GM23338 (cell line): ENCODE results near the gene RIN3. TPM values are rescaled to one million over a fixed set of nuclear protein-coding genes. Genes with fewer than 3 reads are reported as not detected.
A peak's percentile ranks its signal among the peaks of the same experiment; 100 is the strongest.

Experiments
- ATAC-seq: fragments of 200-7000 bp; cut with Tn5 transposase; 3 replicates; pipeline ENCODE4 v1.9.1; 2020
- DNase-seq: peaks from one replicate; pipeline ENCODE4 v3.0.0-alpha.2; 2015; ENCODE audit warnings: low spot score
- H2AFZ ChIP-seq: fragments of 200-600 bp; sonication (generic); 2 replicates; pipeline ENCODE4 v1.8.0; 2016; ENCODE audit warnings: antibody characterized with exemption, mild to moderate bottlenecking, moderate library complexity
- H3F3A ChIP-seq: fragments of 200-600 bp; sonication (generic); replicated peaks from 2 replicates; pipeline ENCODE4 v1.8.0; 2017; ENCODE audit warnings: antibody characterized with exemption, mixed run types, low read depth
- H3K27ac ChIP-seq: fragments of 200-600 bp; sonication (generic); 2 replicates; pipeline ENCODE4 v1.6.1; 2016; ENCODE audit warnings: low read depth
- H3K27me3 ChIP-seq: fragments of 200-600 bp; sonication (generic); 2 replicates; pipeline ENCODE4 v1.8.0; 2016; ENCODE audit warnings: mild to moderate bottlenecking, mixed run types, moderate library complexity; ENCODE audit not compliant: insufficient read depth
- H3K36me3 ChIP-seq: fragments of 200-600 bp; sonication (generic); 2 replicates; pipeline ENCODE4 v1.8.0; 2016; ENCODE audit warnings: mild to moderate bottlenecking; ENCODE audit not compliant: insufficient read depth
- H3K4me1 ChIP-seq: fragments of 200-600 bp; sonication (generic); 2 replicates; pipeline ENCODE4 v1.8.0; 2016; ENCODE audit warnings: mild to moderate bottlenecking, moderate library complexity; ENCODE audit not compliant: insufficient read depth
- H3K4me2 ChIP-seq: fragments of 200-600 bp; sonication (generic); 2 replicates; pipeline ENCODE4 v1.7.1; 2017; ENCODE audit warnings: mixed run types
- H3K4me3 ChIP-seq: fragments of 200-600 bp; sonication (generic); 2 replicates; pipeline ENCODE4 v1.6.1; 2016; ENCODE audit warnings: mixed run types
- H3K79me2 ChIP-seq: fragments of 200-600 bp; sonication (generic); replicated peaks from 2 replicates; pipeline ENCODE4 v1.8.0; 2017; ENCODE audit warnings: mild to moderate bottlenecking; ENCODE audit not compliant: insufficient read depth
- H3K9me2 ChIP-seq: fragments of 200-600 bp; sonication (generic); 2 replicates; pipeline ENCODE4 v1.8.0; 2017; ENCODE audit not compliant: insufficient read depth
- H4K20me1 ChIP-seq: fragments of 200-600 bp; sonication (generic); replicated peaks from 2 replicates; pipeline ENCODE4 v1.8.0; 2017; ENCODE audit warnings: mild to moderate bottlenecking; ENCODE audit not compliant: insufficient read depth
- H3K27ac Mint-ChIP-seq: 2 replicates; pipeline ENCODE4 v1.8.0; 2020; ENCODE audit warnings: inconsistent platforms, mild to moderate bottlenecking, moderate library complexity, mixed read lengths
- H3K27me3 Mint-ChIP-seq: 3 replicates; pipeline ENCODE4 v1.8.0; 2022; ENCODE audit warnings: low read depth, mild to moderate bottlenecking, moderate library complexity, mixed read lengths, inconsistent platforms; ENCODE audit not compliant: insufficient read depth, poor library complexity
- H3K36me3 Mint-ChIP-seq: 3 replicates; pipeline ENCODE4 v1.8.0; 2021; ENCODE audit warnings: low read depth, mild to moderate bottlenecking, inconsistent platforms, moderate library complexity, mixed read lengths
- H3K4me1 Mint-ChIP-seq: 3 replicates; pipeline ENCODE4 v1.8.0; 2020; ENCODE audit warnings: mild to moderate bottlenecking, inconsistent platforms, mixed read lengths
- H3K4me3 Mint-ChIP-seq: 3 replicates; pipeline ENCODE4 v1.8.0; 2021; ENCODE audit warnings: moderate library complexity, mild to moderate bottlenecking, inconsistent platforms, mixed read lengths
- H3K9me3 Mint-ChIP-seq: 3 replicates; pipeline ENCODE4 v1.8.0; 2020; ENCODE audit warnings: moderate library complexity, mild to moderate bottlenecking, inconsistent platforms, mixed read lengths
- CREB1 ChIP-seq: fragments of 250-450 bp; sonication (Bioruptor Pico); IDR thresholded peaks from 2 replicates; pipeline ENCODE4 v1.5.0; 2020; ENCODE audit warnings: low read depth, mild to moderate bottlenecking, moderate library complexity
- EZH2 ChIP-seq: fragments of 200-600 bp; sonication (generic); IDR thresholded peaks from one replicate; pipeline ENCODE4 v1.8.0; 2017; ENCODE audit warnings: antibody characterized with exemption, mild to moderate bottlenecking, low read depth; ENCODE audit not compliant: unreplicated experiment
- JUNB ChIP-seq: IDR thresholded peaks from one replicate; pipeline ENCODE4 v1.6.1; 2016; ENCODE audit warnings: antibody characterized with exemption; ENCODE audit not compliant: unreplicated experiment
- NANOG ChIP-seq: IDR thresholded peaks from 2 replicates; pipeline ENCODE4 v1.6.1; 2016; ENCODE audit warnings: antibody characterized with exemption, borderline replicate concordance
- POLR2AphosphoS5 ChIP-seq: IDR thresholded peaks from 2 replicates; pipeline ENCODE4 v1.6.1; 2016; ENCODE audit warnings: antibody characterized with exemption, low read depth
- ZNF114 ChIP-seq: fragments of 250-450 bp; sonication (Bioruptor Pico); IDR thresholded peaks from 2 replicates; pipeline ENCODE4 v1.5.0; 2020; ENCODE audit warnings: mild to moderate bottlenecking, moderate library complexity
- ZNF331 ChIP-seq: fragments of 250-450 bp; sonication (Bioruptor Pico); IDR thresholded peaks from 2 replicates; pipeline ENCODE4 v1.5.0; 2020; ENCODE audit warnings: low read depth, mild to moderate bottlenecking, moderate library complexity
- polyA plus RNA-seq: library from polyadenylated mRNA; unstranded; fragments of >200 nt; fragmentation: Nextera tagmentation; extraction: Ambion mirVana; gene quantifications from 2 replicates; pipeline ENCODE4 v1.2.1, GENCODE V29; 2016
- total RNA-seq: library from RNA; depleted of rRNA; stranded (reverse); fragments of >200 nt; shearing (Covaris generic); gene quantifications from 2 replicates; pipeline ENCODE4 v1.2.3, GENCODE V29; 2014
- TF ChIP-seq, protein P1 (sequence below): IDR thresholded peaks from one replicate; pipeline ENCODE4 v1.6.1; 2018; ENCODE audit warnings: antibody characterized with exemption; ENCODE audit not compliant: unreplicated experiment

Gene RIN3
- total and polyA plus RNA-seq, 2 experiments from 2014 or later, result 0.97 to 1.5 TPM

DNA sequence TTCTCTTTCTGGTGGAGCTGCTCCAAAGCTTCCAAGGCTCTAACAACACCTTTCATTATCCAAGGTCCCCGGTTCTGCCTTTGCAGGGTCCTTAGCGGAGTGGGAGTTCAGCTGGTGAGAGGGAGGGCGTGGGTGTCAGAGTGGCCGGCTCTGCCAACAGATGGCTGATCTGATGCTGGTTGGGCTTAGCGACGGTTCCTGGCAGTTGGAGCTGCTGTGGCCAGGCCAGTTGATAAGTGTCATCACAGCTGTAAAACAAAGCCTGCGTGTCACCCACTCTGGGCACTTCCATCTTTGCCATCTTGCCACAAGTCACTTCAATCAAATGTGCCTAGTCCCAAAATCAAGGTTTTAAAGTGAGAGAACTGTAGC, 36.3 kb downstream of the RIN3 start:
- H3K4me3 ChIP-seq, result no peak overlapping the region
- DNase-seq (no peak), ATAC-seq (0 out of 3 replicates have a peak, but pooled peaks have one; percentile 11)
- Mint-ChIP-seq H3K9me3 (no peaks in the 10 kb centered on the region), H3K27ac (no peak overlapping the region), H3K36me3 (no peaks in the 10 kb centered on the region), H3K4me3 (no peak overlapping the region), H3K4me1 (peaks cover 7% of the 10 kb centered on the region; the same call in 2 of the 3 replicates), H3K27me3 (peaks cover 7% of the 10 kb centered on the region)
- H4K20me1 ChIP-seq, result no peaks in the 10 kb centered on the region
- H3K27me3 ChIP-seq, result no peaks in the 10 kb centered on the region
- TF ChIP-seq POLR2AphosphoS5 (no peak), CREB1 (no peak)
- TF ChIP-seq, protein P1, sequence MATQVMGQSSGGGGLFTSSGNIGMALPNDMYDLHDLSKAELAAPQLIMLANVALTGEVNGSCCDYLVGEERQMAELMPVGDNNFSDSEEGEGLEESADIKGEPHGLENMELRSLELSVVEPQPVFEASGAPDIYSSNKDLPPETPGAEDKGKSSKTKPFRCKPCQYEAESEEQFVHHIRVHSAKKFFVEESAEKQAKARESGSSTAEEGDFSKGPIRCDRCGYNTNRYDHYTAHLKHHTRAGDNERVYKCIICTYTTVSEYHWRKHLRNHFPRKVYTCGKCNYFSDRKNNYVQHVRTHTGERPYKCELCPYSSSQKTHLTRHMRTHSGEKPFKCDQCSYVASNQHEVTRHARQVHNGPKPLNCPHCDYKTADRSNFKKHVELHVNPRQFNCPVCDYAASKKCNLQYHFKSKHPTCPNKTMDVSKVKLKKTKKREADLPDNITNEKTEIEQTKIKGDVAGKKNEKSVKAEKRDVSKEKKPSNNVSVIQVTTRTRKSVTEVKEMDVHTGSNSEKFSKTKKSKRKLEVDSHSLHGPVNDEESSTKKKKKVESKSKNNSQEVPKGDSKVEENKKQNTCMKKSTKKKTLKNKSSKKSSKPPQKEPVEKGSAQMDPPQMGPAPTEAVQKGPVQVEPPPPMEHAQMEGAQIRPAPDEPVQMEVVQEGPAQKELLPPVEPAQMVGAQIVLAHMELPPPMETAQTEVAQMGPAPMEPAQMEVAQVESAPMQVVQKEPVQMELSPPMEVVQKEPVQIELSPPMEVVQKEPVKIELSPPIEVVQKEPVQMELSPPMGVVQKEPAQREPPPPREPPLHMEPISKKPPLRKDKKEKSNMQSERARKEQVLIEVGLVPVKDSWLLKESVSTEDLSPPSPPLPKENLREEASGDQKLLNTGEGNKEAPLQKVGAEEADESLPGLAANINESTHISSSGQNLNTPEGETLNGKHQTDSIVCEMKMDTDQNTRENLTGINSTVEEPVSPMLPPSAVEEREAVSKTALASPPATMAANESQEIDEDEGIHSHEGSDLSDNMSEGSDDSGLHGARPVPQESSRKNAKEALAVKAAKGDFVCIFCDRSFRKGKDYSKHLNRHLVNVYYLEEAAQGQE, result no peak
- H3K9me2 ChIP-seq, result no peaks in the 10 kb centered on the region
- H2AFZ ChIP-seq, result no peak overlapping the region
- H3F3A ChIP-seq, result no peaks in the 10 kb centered on the region
- no peaks in the 10 kb centered on the region for H3K36me3 ChIP-seq
- H3K27ac ChIP-seq, result no peak overlapping the region
- no peaks in the 10 kb centered on the region for H3K4me1 ChIP-seq
- H3K79me2 ChIP-seq, result no peaks in the 10 kb centered on the region
- no peak overlapping the region for H3K4me2 ChIP-seq

DNA sequence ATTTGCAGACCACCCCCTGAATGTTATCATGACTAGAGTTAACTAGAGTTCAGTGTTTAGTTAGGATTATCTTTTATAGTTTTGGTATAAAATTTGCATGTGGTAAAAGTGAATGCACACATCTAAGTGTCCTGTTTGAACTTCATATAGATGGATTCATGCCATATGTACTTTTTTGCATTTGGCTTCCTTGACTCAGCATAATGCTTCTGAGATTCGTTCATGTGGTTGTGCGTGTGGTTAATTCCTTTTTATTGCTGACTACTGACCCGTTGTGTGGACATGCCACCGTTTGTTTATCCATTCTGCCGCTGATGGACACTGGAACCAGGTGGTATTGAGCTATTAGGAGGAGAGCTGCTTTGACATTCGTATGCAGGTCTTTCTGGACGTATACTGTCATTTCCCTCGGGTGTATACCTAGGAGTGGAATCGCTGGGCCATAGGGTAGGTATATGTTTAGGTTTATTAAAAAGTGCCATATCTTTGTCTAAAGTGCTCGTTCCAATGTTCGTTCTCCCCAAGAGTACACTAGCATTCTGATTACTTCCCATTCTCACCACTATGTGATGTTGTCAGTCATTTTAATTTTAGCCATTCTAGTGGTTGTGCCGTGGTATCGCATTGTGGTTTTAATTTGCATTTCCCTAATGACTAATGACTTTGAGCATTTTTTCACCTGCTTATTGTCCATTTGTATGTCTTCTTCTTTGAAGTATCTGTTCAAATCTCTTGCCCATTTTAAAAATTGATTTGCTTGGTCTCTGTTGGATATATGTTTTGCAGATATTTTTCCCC, 37.7 kb downstream of the RIN3 start:
- H3K36me3 ChIP-seq, result no peaks in the 10 kb centered on the region
- H3K4me2 ChIP-seq, result no peak overlapping the region
- Mint-ChIP-seq H3K4me3 (no peak overlapping the region), H3K27me3 (peaks cover 5% of the 10 kb centered on the region), H3K4me1 (peaks cover 7% of the 10 kb centered on the region; the same call in 2 of the 3 replicates), H3K9me3 (no peaks in the 10 kb centered on the region), H3K27ac (no peak overlapping the region), H3K36me3 (no peaks in the 10 kb centered on the region)
- H3K27ac ChIP-seq, result no peak overlapping the region
- no peak overlapping the region for H2AFZ ChIP-seq
- DNase-seq (no peak), ATAC-seq (no peak)
- H3K4me3 ChIP-seq, result no peak overlapping the region
- H3F3A ChIP-seq, result no peaks in the 10 kb centered on the region
- H3K79me2 ChIP-seq, result no peaks in the 10 kb centered on the region
- H3K9me2 ChIP-seq, result no peaks in the 10 kb centered on the region
- H3K4me1 ChIP-seq, result no peaks in the 10 kb centered on the region
- no peaks in the 10 kb centered on the region for H3K27me3 ChIP-seq
- no peaks in the 10 kb centered on the region for H4K20me1 ChIP-seq
- TF ChIP-seq EZH2, result no peak
- TF ChIP-seq ZNF331 (CRISPR knock-in tag), result no peak
- TF ChIP-seq JUNB, result no peak
- TF ChIP-seq, protein P1, result no peak
- no peak for TF ChIP-seq ZNF114
- TF ChIP-seq NANOG, result no peak
- TF ChIP-seq CREB1, result no peak
